ENCODE results near the gene IL32.

DNA sequence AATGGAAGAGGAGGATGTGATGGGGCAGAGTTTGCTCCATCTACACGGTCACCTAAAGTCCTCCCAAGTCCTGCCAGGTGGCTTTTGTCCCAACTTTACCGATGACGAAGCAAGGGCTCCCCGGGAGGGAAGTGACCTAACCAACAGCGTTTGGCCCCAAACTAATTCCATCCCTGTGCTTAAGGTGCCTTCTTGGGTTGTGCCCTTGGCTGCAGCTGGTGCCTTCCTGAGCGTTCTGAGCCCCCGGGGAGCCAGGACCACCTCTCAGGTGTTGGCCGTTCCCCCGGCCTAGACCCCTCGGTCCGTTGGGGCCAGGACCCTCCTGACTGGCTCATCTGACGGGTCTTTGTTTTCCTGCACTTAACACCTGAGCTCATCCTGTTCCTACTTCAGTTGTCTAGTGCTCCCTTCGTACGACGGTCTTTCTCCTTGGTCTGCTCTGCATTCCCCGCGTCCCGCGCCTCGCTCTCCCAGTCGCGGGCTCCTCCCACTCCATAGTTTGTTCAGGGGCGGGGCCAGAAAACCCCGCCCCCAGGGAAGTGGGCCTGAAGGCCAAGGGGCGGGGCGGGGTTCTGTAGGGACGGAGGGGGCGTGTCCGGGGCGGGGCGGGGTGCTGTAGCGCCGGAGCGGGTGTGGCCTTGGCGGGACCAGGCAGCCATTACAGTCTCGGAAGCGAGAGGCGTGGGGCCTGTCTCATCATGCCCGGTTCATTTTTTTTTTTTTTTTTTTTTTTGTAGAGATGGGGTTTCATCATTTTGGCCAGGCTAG, 34.5 kb downstream of the IL32 start:
- TF ChIP-seq, protein P1, sequence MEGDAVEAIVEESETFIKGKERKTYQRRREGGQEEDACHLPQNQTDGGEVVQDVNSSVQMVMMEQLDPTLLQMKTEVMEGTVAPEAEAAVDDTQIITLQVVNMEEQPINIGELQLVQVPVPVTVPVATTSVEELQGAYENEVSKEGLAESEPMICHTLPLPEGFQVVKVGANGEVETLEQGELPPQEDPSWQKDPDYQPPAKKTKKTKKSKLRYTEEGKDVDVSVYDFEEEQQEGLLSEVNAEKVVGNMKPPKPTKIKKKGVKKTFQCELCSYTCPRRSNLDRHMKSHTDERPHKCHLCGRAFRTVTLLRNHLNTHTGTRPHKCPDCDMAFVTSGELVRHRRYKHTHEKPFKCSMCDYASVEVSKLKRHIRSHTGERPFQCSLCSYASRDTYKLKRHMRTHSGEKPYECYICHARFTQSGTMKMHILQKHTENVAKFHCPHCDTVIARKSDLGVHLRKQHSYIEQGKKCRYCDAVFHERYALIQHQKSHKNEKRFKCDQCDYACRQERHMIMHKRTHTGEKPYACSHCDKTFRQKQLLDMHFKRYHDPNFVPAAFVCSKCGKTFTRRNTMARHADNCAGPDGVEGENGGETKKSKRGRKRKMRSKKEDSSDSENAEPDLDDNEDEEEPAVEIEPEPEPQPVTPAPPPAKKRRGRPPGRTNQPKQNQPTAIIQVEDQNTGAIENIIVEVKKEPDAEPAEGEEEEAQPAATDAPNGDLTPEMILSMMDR (IDR thresholded peaks at IDR 0.05), result no peak
- TF ChIP-seq POLR2AphosphoS5 (IDR thresholded peaks at IDR 0.05) (no peak), EP300 (IDR thresholded peaks at IDR 0.05) (no peak)

All from gastroesophageal sphincter (tissue), 3 donors.